Neural cell (in vitro differentiated cells): ENCODE measurements around the gene ENOX1. TPM values are rescaled to one million over a fixed set of nuclear protein-coding genes. Genes with fewer than 3 reads are reported as not detected.

ENCODE experiments used
- H2AFZ ChIP-seq: fragments of 200-600, 300-800 bp; sonication (generic), shearing (Covaris generic); 2 replicates; pipeline ENCODE4 v1.6.0; 2014; ENCODE audit warnings: low read depth, mild to moderate bottlenecking, antibody characterized with exemption, low read length, moderate library complexity
- H3F3A ChIP-seq: fragments of 200-600 bp; shearing (Covaris generic); 2 replicates; pipeline ENCODE4 v1.6.1; 2016; ENCODE audit warnings: mild to moderate bottlenecking, moderate library complexity, mixed read lengths, antibody characterized with exemption, low read length; ENCODE audit not compliant: insufficient read depth, poor library complexity, severe bottlenecking
- H3K27ac ChIP-seq: fragments of 200-600, 300-800 bp; sonication (generic), shearing (Covaris generic); 2 replicates; pipeline ENCODE4 v1.5.1; 2014; ENCODE audit warnings: mild to moderate bottlenecking, low read length, moderate library complexity
- H3K27me3 ChIP-seq: fragments of 300-800, 200-600 bp; sonication (generic), shearing (Covaris generic); 2 replicates; pipeline ENCODE4 v1.6.0; 2014; ENCODE audit warnings: mild to moderate bottlenecking, low read depth, low read length, moderate library complexity; ENCODE audit not compliant: insufficient read depth
- H3K36me3 ChIP-seq: fragments of 300-800, 200-600 bp; sonication (generic), shearing (Covaris generic); 2 replicates; pipeline ENCODE4 v1.5.1; 2014; ENCODE audit warnings: mild to moderate bottlenecking, antibody characterized with exemption, low read length, moderate library complexity; ENCODE audit not compliant: insufficient read depth
- H3K4me2 ChIP-seq: fragments of 300-800, 200-600 bp; sonication (generic), shearing (Covaris generic); 2 replicates; pipeline ENCODE4 v1.6.0; 2014; ENCODE audit warnings: mild to moderate bottlenecking, low read length
- H3K4me3 ChIP-seq: fragments of 300-800, 200-600 bp; sonication (generic), shearing (Covaris generic); 2 replicates; pipeline ENCODE4 v1.5.1; 2014; ENCODE audit warnings: mild to moderate bottlenecking, low read length, moderate library complexity
- H3K79me2 ChIP-seq: fragments of 200-600 bp; shearing (Covaris generic); replicated peaks from 2 replicates; pipeline ENCODE4 v1.6.0; 2014; ENCODE audit warnings: mild to moderate bottlenecking, low read length, moderate library complexity; ENCODE audit not compliant: insufficient read depth
- H3K9ac ChIP-seq: fragments of 300-800, 200-600 bp; sonication (generic), shearing (Covaris generic); 2 replicates; pipeline ENCODE4 v1.6.1; 2016; ENCODE audit warnings: mild to moderate bottlenecking, low read length, mixed read lengths
- H3K9me2 ChIP-seq: fragments of 200-600 bp; shearing (Covaris generic); 2 replicates; pipeline ENCODE4 v1.6.1; 2016; ENCODE audit warnings: mild to moderate bottlenecking, low read length, mixed read lengths; ENCODE audit not compliant: insufficient read depth
- H3K9me3 ChIP-seq: fragments of 200-600, 300-800 bp; sonication (generic), shearing (Covaris generic); 2 replicates; pipeline ENCODE4 v1.6.1; 2016; ENCODE audit warnings: mild to moderate bottlenecking, mixed run types, low read length, moderate library complexity, mixed read lengths
- H4K20me1 ChIP-seq: fragments of 200-600 bp; shearing (Covaris generic); 2 replicates; pipeline ENCODE4 v1.6.1; 2016; ENCODE audit warnings: mild to moderate bottlenecking, mixed run types; ENCODE audit not compliant: insufficient read depth
- EP300 ChIP-seq: fragments of 450-650 bp; conservative IDR thresholded peaks from 2 replicates; pipeline ENCODE4 v1.6.1; 2014; ENCODE audit warnings: antibody characterized with exemption, mild to moderate bottlenecking, moderate library complexity; ENCODE audit not compliant: poor library complexity, severe bottlenecking
- EZH2 ChIP-seq: fragments of 200-600, 300-800 bp; shearing (Covaris generic), sonication (generic); IDR thresholded peaks from 2 replicates; pipeline ENCODE4 v1.6.1; 2014; ENCODE audit warnings: antibody characterized with exemption, low read length, borderline replicate concordance, mild to moderate bottlenecking; ENCODE audit not compliant: insufficient read depth, poor library complexity, severe bottlenecking
- MXI1 ChIP-seq: fragments of 450-650 bp; conservative IDR thresholded peaks from 2 replicates; pipeline ENCODE4 v1.6.1; 2014; ENCODE audit warnings: antibody characterized with exemption, mild to moderate bottlenecking; ENCODE audit not compliant: poor library complexity, severe bottlenecking
- POLR2AphosphoS5 ChIP-seq: IDR thresholded peaks from 2 replicates; pipeline ENCODE4 v1.6.1; 2012
- RAD21 ChIP-seq: fragments of 450-650 bp; conservative IDR thresholded peaks from 2 replicates; pipeline ENCODE4 v1.6.1; 2014; ENCODE audit warnings: antibody characterized with exemption, mild to moderate bottlenecking, moderate library complexity
- REST ChIP-seq: IDR thresholded peaks from 2 replicates; pipeline ENCODE4 v1.6.1; 2012; ENCODE audit warnings: borderline replicate concordance
- SMC3 ChIP-seq: fragments of 450-650 bp; conservative IDR thresholded peaks from 2 replicates; pipeline ENCODE4 v1.6.1; 2014; ENCODE audit warnings: antibody characterized with exemption, mild to moderate bottlenecking, moderate library complexity; ENCODE audit not compliant: poor library complexity
- TAF1 ChIP-seq: IDR thresholded peaks from 2 replicates; pipeline ENCODE4 v1.6.1; 2012; ENCODE audit warnings: low read depth
- polyA plus RNA-seq: library from polyadenylated mRNA; depleted of rRNA; stranded (reverse); fragments of >200 nt; gene quantifications from 2 replicates; pipeline ENCODE4 v1.2.3, GENCODE V29; 2014
- TF ChIP-seq, protein P1 (sequence below): fragments of 450-650 bp; IDR thresholded peaks from 2 replicates; pipeline ENCODE4 v1.5.1; 2014; ENCODE audit warnings: antibody characterized with exemption, mild to moderate bottlenecking, moderate library complexity; ENCODE audit not compliant: poor library complexity, severe bottlenecking

The ENOX1 gene
- polyA plus RNA-seq, 1 donor from 2014 or later = 42.6 TPM

DNA sequence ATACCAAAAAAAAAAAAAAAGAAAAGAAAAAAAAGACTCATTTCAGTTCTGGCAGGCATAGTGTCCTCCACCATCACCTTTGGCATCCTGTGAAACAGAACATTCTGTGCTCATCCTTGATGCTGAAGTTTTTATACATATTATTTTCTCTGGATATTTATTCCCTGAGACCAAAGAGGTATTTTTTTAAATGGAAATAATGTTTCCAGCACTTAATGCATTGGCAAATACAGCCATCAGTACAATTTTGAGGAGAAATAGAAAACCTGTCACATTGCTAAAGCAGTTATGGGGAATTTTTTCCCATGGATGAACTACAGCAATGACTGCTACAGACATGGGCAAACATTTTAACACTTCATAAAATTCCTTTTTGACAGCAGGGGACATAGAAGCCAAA is 451.0 kb downstream of the ENOX1 start:
- Histone ChIP-seq H3K27ac (no peak overlapping the region), H2AFZ (no peak overlapping the region), H3K4me3 (no peak overlapping the region), H4K20me1 (no peaks in the 10 kb centered on the region), H3K9me3 (no peaks in the 10 kb centered on the region), H3K9me2 (no peaks in the 10 kb centered on the region), H3K36me3 (peaks cover 4% of the 10 kb centered on the region), H3K9ac (no peak overlapping the region), H3K27me3 (no peaks in the 10 kb centered on the region), H3K79me2 (no peaks in the 10 kb centered on the region), H3F3A (no peaks in the 10 kb centered on the region), H3K4me2 (no peak overlapping the region)
- TF ChIP-seq REST = no peak
- TF ChIP-seq POLR2AphosphoS5 = no peak
- TF ChIP-seq RAD21 = no peak
- TF ChIP-seq TAF1 = no peak
- TF ChIP-seq, protein P1, sequence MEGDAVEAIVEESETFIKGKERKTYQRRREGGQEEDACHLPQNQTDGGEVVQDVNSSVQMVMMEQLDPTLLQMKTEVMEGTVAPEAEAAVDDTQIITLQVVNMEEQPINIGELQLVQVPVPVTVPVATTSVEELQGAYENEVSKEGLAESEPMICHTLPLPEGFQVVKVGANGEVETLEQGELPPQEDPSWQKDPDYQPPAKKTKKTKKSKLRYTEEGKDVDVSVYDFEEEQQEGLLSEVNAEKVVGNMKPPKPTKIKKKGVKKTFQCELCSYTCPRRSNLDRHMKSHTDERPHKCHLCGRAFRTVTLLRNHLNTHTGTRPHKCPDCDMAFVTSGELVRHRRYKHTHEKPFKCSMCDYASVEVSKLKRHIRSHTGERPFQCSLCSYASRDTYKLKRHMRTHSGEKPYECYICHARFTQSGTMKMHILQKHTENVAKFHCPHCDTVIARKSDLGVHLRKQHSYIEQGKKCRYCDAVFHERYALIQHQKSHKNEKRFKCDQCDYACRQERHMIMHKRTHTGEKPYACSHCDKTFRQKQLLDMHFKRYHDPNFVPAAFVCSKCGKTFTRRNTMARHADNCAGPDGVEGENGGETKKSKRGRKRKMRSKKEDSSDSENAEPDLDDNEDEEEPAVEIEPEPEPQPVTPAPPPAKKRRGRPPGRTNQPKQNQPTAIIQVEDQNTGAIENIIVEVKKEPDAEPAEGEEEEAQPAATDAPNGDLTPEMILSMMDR = no peak
- no peak for TF ChIP-seq MXI1
- TF ChIP-seq EZH2 = no peak
- no peak for TF ChIP-seq SMC3
- TF ChIP-seq EP300 = no peak

- H3K79me2 ChIP-seq = no peaks in the 10 kb centered on the region
- no peak overlapping the region for H3K4me2 ChIP-seq
- H3K9me3 ChIP-seq = no peaks in the 10 kb centered on the region
- H3K9me2 ChIP-seq = no peaks in the 10 kb centered on the region
- no peaks in the 10 kb centered on the region for H4K20me1 ChIP-seq
- no peak overlapping the region for H3K9ac ChIP-seq
- no peak for TF ChIP-seq RAD21
- TF ChIP-seq SMC3 = no peak
- TF ChIP-seq EP300 = no peak
- TF ChIP-seq, protein P1 = no peak
- no peak for TF ChIP-seq TAF1
- no peak for TF ChIP-seq POLR2AphosphoS5
- no peak for TF ChIP-seq MXI1
- no peak for TF ChIP-seq EZH2
- H3F3A ChIP-seq = no peaks in the 10 kb centered on the region
- no peaks in the 10 kb centered on the region for H3K27me3 ChIP-seq
- no peak overlapping the region for H3K27ac ChIP-seq
- no peak overlapping the region for H2AFZ ChIP-seq
- H3K36me3 ChIP-seq = peaks cover 4% of the 10 kb centered on the region
- H3K4me3 ChIP-seq = no peak overlapping the region
These were observed 453.6 kb downstream of the ENOX1 start for GRCh38 chr13:43333176-43333575.
